Esophagus squamous epithelium (tissue), 5 donors: ENCODE measurements around the gene HP1BP3. TPM values are rescaled to one million over a fixed set of nuclear protein-coding genes. Genes with fewer than 3 reads are reported as not detected.

Source experiments
- DNase-seq: peaks from one replicate; lab custom pipeline; 2025; lab: John Stamatoyannopoulos, UW
- H3K27ac ChIP-seq, 4 donors: fragments of 200-600 bp; sonication (generic); one replicate each; pipeline ENCODE4 v1.5.1; 2016 to 2019; ENCODE audit warnings: mild to moderate bottlenecking in 1 of 4
- H3K27me3 ChIP-seq, 4 donors: fragments of 200-600 bp; sonication (generic); 1 replicate in 3 of 4; 2 replicates in 1 of 4; pipeline versions ENCODE4 v1.5.1 to v1.6.0; 2017 to 2021; ENCODE audit warnings: antibody characterized with exemption in 1 of 4
- H3K36me3 ChIP-seq, 3 donors: fragments of 200-600 bp; sonication (generic); one replicate each; pipeline ENCODE4 v1.5.1; 2016 to 2019
- H3K4me1 ChIP-seq, 3 donors: fragments of 200-600 bp; sonication (generic); one replicate each; pipeline ENCODE4 v1.5.1; 2017 to 2019
- H3K4me3 ChIP-seq, 4 donors: fragments of 200-600 bp; sonication (generic); 1 replicate in 3 of 4; 2 replicates in 1 of 4; pipeline ENCODE4 v1.5.1; 2016 to 2019; ENCODE audit warnings: mild to moderate bottlenecking in 2 of 4, moderate library complexity in 1 of 4
- H3K9me3 ChIP-seq, 3 donors: fragments of 200-600 bp; sonication (generic); one replicate each; pipeline ENCODE4 v1.5.1; 2016 to 2019
- POLR2A ChIP-seq, 4 donors: fragments of 450-650 bp; IDR thresholded peaks; one replicate each; pipeline ENCODE4 v1.6.1; 2017; ENCODE audit warnings: antibody characterized with exemption in 4 of 4, mild to moderate bottlenecking in 4 of 4, moderate library complexity in 3 of 4
- WGBS, 2 donors: methylation state at CpG; one replicate each; pipeline ENCODE4 v1.1.5; 2018; 5-methylcytosine and 5-hydroxymethylcytosine counted together
- intact Hi-C: fragments of 100-400 bp; cut with DNase I; formaldehyde crosslinking; loops from one replicate; pipeline ENCODE4 v1.15.0; 2022
- total RNA-seq, 4 donors: library from RNA; depleted of rRNA; stranded (reverse); fragments of >200 nt; gene quantifications; one replicate each; pipeline ENCODE4 v1.1.0, GENCODE V29; 2016
- TF ChIP-seq, protein P1 (sequence below), 6 experiments: fragments of 450-650 bp in 4 of 6; fragments of 200-600 bp in 2 of 6; sonication (generic) in 2 of 6; IDR thresholded peaks; one replicate each; pipeline ENCODE4 v1.5.1; 2016 to 2019; ENCODE audit warnings: antibody characterized with exemption in 6 of 6, mild to moderate bottlenecking in 4 of 6, moderate library complexity in 4 of 6
- donor health status: DM: yes; HTN: yes; CAD: no.

Gene HP1BP3
- total RNA-seq, 4 donors from 2014 or later, result 81.4 to 225 (median 140) TPM

DNA sequence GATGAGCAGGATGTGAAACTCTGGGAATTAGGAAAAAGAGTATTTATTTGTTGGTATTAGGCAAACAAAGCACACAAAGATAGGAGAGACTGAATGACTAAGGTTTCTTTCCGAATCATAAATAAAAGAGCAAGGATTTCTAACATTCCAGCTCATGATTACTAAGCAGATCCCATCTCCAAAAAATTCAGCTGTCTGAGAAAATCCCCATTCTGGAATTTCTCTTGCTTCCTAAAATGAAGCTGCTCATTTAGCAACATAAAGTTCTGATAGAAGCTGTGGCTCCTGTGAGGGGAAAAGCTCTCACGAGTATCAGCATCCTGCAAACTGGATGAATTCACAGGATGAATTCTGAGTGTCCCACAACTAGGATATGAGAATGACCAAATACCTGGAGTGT, 47.9 kb downstream of the HP1BP3 start:
- H3K4me1 ChIP-seq, result peaks cover 0 to 14% (median 0%) of the 10 kb centered on the region in 3 donors
- no peak for TF ChIP-seq POLR2A (IDR thresholded peaks at IDR 0.05)
- TF ChIP-seq, protein P1, sequence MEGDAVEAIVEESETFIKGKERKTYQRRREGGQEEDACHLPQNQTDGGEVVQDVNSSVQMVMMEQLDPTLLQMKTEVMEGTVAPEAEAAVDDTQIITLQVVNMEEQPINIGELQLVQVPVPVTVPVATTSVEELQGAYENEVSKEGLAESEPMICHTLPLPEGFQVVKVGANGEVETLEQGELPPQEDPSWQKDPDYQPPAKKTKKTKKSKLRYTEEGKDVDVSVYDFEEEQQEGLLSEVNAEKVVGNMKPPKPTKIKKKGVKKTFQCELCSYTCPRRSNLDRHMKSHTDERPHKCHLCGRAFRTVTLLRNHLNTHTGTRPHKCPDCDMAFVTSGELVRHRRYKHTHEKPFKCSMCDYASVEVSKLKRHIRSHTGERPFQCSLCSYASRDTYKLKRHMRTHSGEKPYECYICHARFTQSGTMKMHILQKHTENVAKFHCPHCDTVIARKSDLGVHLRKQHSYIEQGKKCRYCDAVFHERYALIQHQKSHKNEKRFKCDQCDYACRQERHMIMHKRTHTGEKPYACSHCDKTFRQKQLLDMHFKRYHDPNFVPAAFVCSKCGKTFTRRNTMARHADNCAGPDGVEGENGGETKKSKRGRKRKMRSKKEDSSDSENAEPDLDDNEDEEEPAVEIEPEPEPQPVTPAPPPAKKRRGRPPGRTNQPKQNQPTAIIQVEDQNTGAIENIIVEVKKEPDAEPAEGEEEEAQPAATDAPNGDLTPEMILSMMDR (IDR thresholded peaks at IDR 0.05), result no peak
- intact Hi-C loops, result no loop called here
- H3K4me3 ChIP-seq, result no peak overlapping the region
- H3K9me3 ChIP-seq, result no peaks in the 10 kb centered on the region
- peaks cover 8 to 74% (median 20%) of the 10 kb centered on the region in 3 donors for H3K36me3 ChIP-seq
- WGBS, 2 donors, result 51 to 66% methylated on average over 2 of the region's 2 CpGs
- no peak for DNase-seq
- H3K27me3 ChIP-seq, result no peaks in the 10 kb centered on the region
- no peak overlapping the region for H3K27ac ChIP-seq

- WGBS, 2 donors, result 53 to 55% methylated on average over 7 of the region's 7 CpGs
- H3K9me3 ChIP-seq, result no peaks in the 10 kb centered on the region
- peaks cover 0 to 20% (median 2%) of the 10 kb centered on the region in 4 donors for H3K27me3 ChIP-seq
- peaks cover 19 to 47% (median 24%) of the 10 kb centered on the region in 3 donors for H3K4me1 ChIP-seq
- peak overlapping the region in 3 of 4 donors; percentile 27 to 45 (median 34) for H3K27ac ChIP-seq
- no peak for DNase-seq
- TF ChIP-seq POLR2A (IDR thresholded peaks at IDR 0.05), result no peak
- TF ChIP-seq, protein P1 (IDR thresholded peaks at IDR 0.05), result no peak
- peaks cover 0 to 39% (median 0%) of the 10 kb centered on the region in 3 donors for H3K36me3 ChIP-seq
- intact Hi-C loops, result no loop called here
- no peak overlapping the region for H3K4me3 ChIP-seq
Observed at GRCh38 chr1:20735581-20736111, 51.5 kb downstream of the HP1BP3 start.

DNA sequence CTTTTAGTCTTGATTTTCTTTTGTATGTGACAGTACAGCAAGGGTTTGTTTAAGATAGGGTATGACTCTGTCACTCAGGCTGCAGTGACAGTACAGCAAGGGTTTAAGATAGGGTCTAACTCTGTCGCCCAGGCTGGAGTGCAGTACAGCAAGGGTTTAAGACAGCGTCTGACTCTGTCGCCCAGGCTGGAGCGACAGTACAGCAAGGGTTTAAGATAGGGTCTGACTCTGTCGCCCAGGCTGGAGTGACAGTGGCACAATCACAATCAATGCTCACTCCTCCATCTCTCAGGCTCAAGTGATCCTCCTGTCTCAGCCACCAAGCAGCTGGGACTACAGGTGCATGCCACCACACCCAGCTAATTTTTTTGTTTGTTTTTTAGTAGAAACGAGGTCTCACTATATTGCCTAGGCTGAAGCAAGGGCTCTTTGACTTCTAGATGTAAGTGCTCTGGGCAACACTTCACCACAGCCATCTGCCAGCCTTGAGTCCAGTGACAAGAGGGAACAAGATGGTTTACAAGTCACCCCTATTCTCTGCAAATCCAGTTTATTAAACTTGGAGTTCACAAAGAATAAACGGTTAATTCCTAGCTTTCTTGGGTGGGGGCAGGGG, 53.6 kb downstream of the HP1BP3 start:
- H3K9me3 ChIP-seq, result no peaks in the 10 kb centered on the region
- H3K36me3 ChIP-seq, result peaks cover 0 to 17% (median 0%) of the 10 kb centered on the region in 3 donors
- WGBS, 2 donors, result 11 to 13% methylated on average over 7 of the region's 7 CpGs
- H3K4me3 ChIP-seq, result peak overlapping the region in 3 of 4 donors; percentile 51 to 71 (median 66)
- intact Hi-C loops, result no loop called here
- DNase-seq, result no peak
- H3K27ac ChIP-seq, result peak overlapping the region; percentile 20 to 80 (median 66)
- H3K27me3 ChIP-seq, result peaks cover 0 to 42% (median 2%) of the 10 kb centered on the region in 4 donors
- TF ChIP-seq POLR2A (IDR thresholded peaks at IDR 0.05), result no peak
- TF ChIP-seq, protein P1 (IDR thresholded peaks at IDR 0.05), result no peak
- H3K4me1 ChIP-seq, result peaks cover 19 to 47% (median 24%) of the 10 kb centered on the region in 3 donors

DNA sequence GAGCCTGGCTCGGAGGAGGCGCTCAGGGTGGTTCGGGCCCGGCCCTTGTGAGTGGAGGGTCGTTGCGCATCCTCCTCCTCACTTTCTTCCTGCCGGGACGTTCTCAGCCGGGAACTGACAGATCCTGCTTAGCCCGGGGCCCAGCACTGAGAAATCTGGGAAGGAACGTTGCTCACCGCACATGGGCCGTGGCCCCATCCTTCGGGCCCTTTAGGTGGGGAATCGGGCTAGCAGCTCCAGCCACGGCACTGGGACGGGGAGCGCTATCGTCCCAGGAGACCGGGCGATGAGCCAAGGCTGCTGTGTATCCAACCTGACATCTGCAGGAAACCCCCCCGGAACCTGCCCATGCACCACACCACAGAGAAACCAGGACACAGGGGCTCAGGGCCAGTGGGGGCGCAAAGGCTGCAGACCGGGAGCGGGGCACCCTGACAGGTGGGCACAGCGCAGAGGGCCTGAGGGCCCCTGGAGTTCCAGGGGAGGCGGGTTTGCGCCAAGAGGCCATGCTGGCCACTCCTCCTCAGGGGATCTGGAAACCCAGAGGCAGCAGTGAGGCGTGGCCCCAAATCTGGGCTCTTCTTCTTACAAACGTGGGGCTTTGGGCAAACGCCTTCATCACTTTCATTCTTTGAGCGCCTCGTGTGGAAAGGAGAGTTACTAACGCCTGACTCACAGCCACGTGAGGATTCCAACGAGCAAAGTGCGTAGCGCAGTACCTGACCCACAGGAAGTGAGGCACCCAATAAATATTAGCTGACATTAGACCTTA, 54.3 kb downstream of the HP1BP3 start, which contains the start of gene SH2D5:
SH2D5 (minus strand) TSS at position 116 of the 772 bp plus-strand sequence. CDS start 4,659 bp downstream, outside the sequence.
- WGBS, 2 donors, result 0% methylated on average over 10 to 11 of the region's 38 CpGs
- intact Hi-C loops, result no loop called here

More for the DNA sequence above, 54.3 kb downstream of the HP1BP3 start, which contains the start of gene SH2D5:
- peaks cover 19 to 47% (median 24%) of the 10 kb centered on the region in 3 donors for H3K4me1 ChIP-seq
- peak; percentile 27 for DNase-seq
- H3K27me3 ChIP-seq, result peaks cover 0 to 49% (median 2%) of the 10 kb centered on the region in 4 donors
- TF ChIP-seq POLR2A (IDR thresholded peaks at IDR 0.05), result no peak
- TF ChIP-seq, protein P1 (IDR thresholded peaks at IDR 0.05), result peak in 4 of 6 experiments; percentile 8 to 31 (median 19)
- H3K27ac ChIP-seq, result peak within 1 kb of the TSS; percentile 35 to 80 (median 66)
- H3K9me3 ChIP-seq, result no peaks in the 10 kb centered on the region
- H3K36me3 ChIP-seq, result peaks cover 0 to 10% (median 0%) of the 10 kb centered on the region in 3 donors
- H3K4me3 ChIP-seq, result peak within 1 kb of the TSS; percentile 27 to 71 (median 58)
